Motor neuron (in vitro differentiated cells): ENCODE data around the gene SPEF1. TPM values are rescaled to one million over a fixed set of nuclear protein-coding genes. Genes with fewer than 3 reads are reported as not detected.
A peak's percentile ranks its signal among the peaks of the same experiment; 100 is the strongest.
"Not testable (repeated sequence)": the region's sequence is repeated elsewhere in the genome, so short reads cannot be mapped to it uniquely, and the experiment has no call there.

Experiments
- ATAC-seq, 8 experiments: fragments of 200-7000 bp; cut with Tn5 transposase; replicated peaks in 6 of 8; 2 replicates each; pipeline ENCODE4 v1.8.0; 2021; ENCODE audit warnings: mild to moderate bottlenecking in 8 of 8, moderate library complexity in 8 of 8
- H3K27ac ChIP-seq, 2 donors: fragments of 250-450 bp; sonication (Bioruptor Pico); 2 replicates each; pipeline ENCODE4 v1.9.0; 2021; ENCODE audit warnings: antibody characterized with exemption in 2 of 2, mild to moderate bottlenecking in 2 of 2, moderate library complexity in 1 of 2
- H3K4me1 ChIP-seq, 2 donors: fragments of 250-450 bp; sonication (Bioruptor Pico); replicated peaks in 1 of 2; 2 replicates each; pipeline ENCODE4 v1.6.1; 2021; ENCODE audit warnings: antibody characterized with exemption in 2 of 2, mild to moderate bottlenecking in 2 of 2, moderate library complexity in 1 of 2
- H3K4me3 ChIP-seq, 5 donors: fragments of 250-450 bp; sonication (Bioruptor Pico); 2 replicates each; pipeline ENCODE4 v1.9.0; 2021; ENCODE audit warnings: antibody characterized with exemption in 5 of 5, mild to moderate bottlenecking in 5 of 5, moderate library complexity in 4 of 5
- WGBS, 10 experiments: fragments of 450-650 bp; shearing (Covaris generic); methylation state at CpG; one replicate each; pipeline ENCODE4 v1.0.0; 2022; 5-methylcytosine and 5-hydroxymethylcytosine counted together
- in situ Hi-C, 9 experiments: fragments of 400-800 bp; cut with MboI; loops; one replicate each; pipeline ENCODE4 v1.15.0; 2021; ENCODE audit warnings: low sequenced_read_pairs in 9 of 9, low pct_unique_long_range_greater_than_20kb in 2 of 9; ENCODE audit not compliant: unreplicated experiment in 9 of 9
- total RNA-seq, 8 experiments: library from RNA; unstranded; fragments of 300-600 nt; gene quantifications; 2 replicates each; pipeline versions ENCODE4 v1.2.3 to v1.2.4, GENCODE V29; 2022

SPEF1 gene, protein sequence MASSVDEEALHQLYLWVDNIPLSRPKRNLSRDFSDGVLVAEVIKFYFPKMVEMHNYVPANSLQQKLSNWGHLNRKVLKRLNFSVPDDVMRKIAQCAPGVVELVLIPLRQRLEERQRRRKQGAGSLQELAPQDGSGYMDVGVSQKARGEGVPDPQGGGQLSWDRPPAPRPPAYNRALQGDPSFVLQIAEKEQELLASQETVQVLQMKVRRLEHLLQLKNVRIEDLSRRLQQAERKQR
- 10 to 100 TPM in 1 of 8 experiments, 1 to 10 TPM in 1, under 1 TPM in 5, not detected in 1; 0.15 to 25.5 (median 0.71) TPM for total RNA-seq

- 0 to 100% (median 13%) methylated on average over 1 to 11 of the region's 28 CpGs; no CpG with 5 or more reads in 3 of the 10 experiments for WGBS, 10 experiments
- no peak within 1 kb of the TSS for H3K27ac ChIP-seq
- in situ Hi-C loops = loop anchor here in 2 of 9 experiments (25.0 kb wide), 1 partner anchor 306 kb away; no protein-coding TSS in a partner anchor
These were observed at the start of gene SPEF1 for GRCh38 chr20:3781153-3781910. TSS of gene SPEF1 (minus strand) at chr20:3781448. CDS start at chr20:3781287, 161 bp downstream.

DNA sequence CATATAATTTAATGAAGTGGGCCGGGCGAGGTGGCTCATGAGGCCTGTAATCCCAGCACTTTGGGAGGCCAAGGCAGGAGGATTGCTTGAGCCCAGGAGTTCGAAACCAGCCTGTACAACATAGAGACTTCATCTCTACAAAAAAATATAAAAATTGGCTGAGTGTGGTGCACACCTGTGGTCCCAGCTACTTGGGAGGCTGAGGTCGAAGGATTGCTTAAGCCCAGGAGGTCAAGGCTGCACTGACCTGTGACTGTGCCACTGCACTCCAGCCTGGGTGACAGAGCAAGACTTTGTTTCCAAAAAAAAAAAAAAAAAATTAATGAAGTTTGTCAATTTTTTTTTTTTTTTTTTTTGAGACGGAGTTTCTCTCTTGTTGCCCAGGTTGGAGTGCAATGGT is 48.6 kb upstream of the SPEF1 start:
- H3K4me3 ChIP-seq, H3K4me1 ChIP-seq, in situ Hi-C loops, H3K27ac ChIP-seq, ATAC-seq: not testable (repeated sequence)
- WGBS, 10 experiments = 60 to 100% (median 93%) methylated on average over 1 to 5 of the region's 5 CpGs; no CpG with 5 or more reads in 1 of the 10 experiments

More at GRCh38 chr20:3781153-3781910, at the start of gene SPEF1:
- peak within 1 kb of the TSS; percentile 14 to 45 (median 28) for H3K4me3 ChIP-seq
- ATAC-seq = peak; percentile 48 to 85 (median 78)
- peaks cover 25 to 30% of the 10 kb centered on the region in 2 donors for H3K4me1 ChIP-seq

DNA sequence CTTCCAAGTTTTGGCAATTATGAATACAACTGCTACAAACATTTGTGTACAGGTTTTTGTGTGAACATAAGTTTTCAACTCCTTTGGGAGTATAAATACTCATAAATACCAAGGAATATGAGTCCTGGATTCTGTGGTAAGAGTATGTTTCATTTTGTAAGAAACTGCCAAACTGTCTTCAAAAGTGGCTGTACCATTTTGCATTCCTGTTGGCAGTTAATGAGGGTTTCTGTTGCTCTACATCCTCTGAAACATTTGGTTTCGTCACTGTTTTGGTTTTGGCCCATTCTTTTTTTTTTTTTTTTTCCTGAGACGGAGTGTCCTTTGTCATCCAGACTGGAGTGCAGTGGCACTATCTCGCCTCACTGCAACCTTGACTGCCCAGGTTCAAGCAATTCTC is 47.5 kb upstream of the SPEF1 start:
- WGBS, 10 experiments = 65 to 100% (median 98%) methylated on average over 1 to 3 of the region's 3 CpGs; no CpG with 5 or more reads in 2 of the 10 experiments
- ATAC-seq = no peak
- H3K4me1 ChIP-seq = no peaks in the 10 kb centered on the region
- H3K27ac ChIP-seq = no peak overlapping the region
- in situ Hi-C loops = no loop called here
- no peak overlapping the region for H3K4me3 ChIP-seq

DNA sequence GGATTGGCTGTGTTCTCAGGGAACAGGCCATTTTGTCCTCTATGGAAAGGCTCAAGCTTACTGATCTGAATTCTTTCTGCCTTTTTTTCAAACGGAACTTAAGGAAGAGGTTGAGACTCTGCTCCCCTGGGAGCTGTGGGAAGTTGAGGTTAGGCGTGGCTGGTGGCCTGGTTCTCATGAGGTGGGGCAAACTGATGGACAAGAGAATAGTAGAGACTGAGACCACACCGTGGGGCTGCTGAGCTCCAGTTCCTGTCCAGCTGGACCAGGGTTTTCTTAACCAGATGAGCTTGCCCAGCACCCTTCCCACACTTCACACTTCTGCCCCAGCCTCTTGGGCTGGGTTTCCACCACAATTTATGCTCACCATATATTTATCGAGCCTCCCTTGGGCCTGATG is 45.2 kb upstream of the SPEF1 start:
- Histone ChIP-seq H3K4me1 (peaks cover 2% of the 10 kb centered on the region in 2 donors), H3K4me3 (no peak overlapping the region), H3K27ac (no peak overlapping the region)
- no peak for ATAC-seq
- WGBS, 10 experiments = 0 to 83% (median 68%) methylated on average over 1 to 4 of the region's 4 CpGs; no CpG with 5 or more reads in 3 of the 10 experiments
- in situ Hi-C loops = no loop called here

GRCh38 chr20:3825526-3825925 is 44.3 kb upstream of the SPEF1 start:
- ATAC-seq = no peak
- in situ Hi-C loops = no loop called here
- 60 to 100% (median 80%) methylated on average over 1 of the region's 7 CpGs; no CpG with 5 or more reads in 7 of the 10 experiments for WGBS, 10 experiments
- Histone ChIP-seq H3K4me3 (no peak overlapping the region), H3K4me1 (peaks cover 5% of the 10 kb centered on the region in 2 donors), H3K27ac (no peak overlapping the region)

DNA sequence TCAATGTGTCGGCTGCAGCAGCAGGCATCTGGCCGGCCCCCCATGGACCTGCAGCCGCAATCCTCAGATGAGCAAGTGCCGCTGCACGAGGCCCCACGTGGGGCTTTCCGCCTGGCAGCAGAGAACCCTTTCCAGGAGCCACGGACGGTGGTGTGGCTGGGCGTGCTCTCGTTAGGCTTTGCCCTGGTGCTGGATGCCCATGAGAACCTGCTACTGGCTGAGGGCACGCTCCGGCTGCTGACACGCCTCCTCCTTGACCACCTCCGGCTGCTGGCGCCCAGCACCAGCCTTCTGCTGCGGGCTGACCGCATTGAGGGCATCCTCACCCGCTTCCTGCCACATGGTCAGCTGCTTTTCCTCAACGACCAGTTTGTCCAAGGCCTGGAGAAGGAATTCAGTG is 42.6 kb upstream of the SPEF1 start:
- no peak for ATAC-seq
- no peak overlapping the region for H3K27ac ChIP-seq
- H3K4me3 ChIP-seq = no peak overlapping the region
- in situ Hi-C loops = no loop called here
- WGBS, 10 experiments = 60 to 88% (median 69%) methylated on average over 1 to 12 of the region's 20 CpGs; no CpG with 5 or more reads in 7 of the 10 experiments
- peaks cover 11% of the 10 kb centered on the region in 2 donors for H3K4me1 ChIP-seq

GRCh38 chr20:3821996-3822395 is 40.7 kb upstream of the SPEF1 start:
- Histone ChIP-seq H3K27ac (no peak overlapping the region), H3K4me3 (no peak overlapping the region), H3K4me1 (peaks cover 11 to 15% of the 10 kb centered on the region in 2 donors)
- in situ Hi-C loops = no loop called here
- ATAC-seq = no peak
- WGBS, 10 experiments = 48 to 94% (median 88%) methylated on average over 1 to 9 of the region's 14 CpGs; no CpG with 5 or more reads in 2 of the 10 experiments

DNA sequence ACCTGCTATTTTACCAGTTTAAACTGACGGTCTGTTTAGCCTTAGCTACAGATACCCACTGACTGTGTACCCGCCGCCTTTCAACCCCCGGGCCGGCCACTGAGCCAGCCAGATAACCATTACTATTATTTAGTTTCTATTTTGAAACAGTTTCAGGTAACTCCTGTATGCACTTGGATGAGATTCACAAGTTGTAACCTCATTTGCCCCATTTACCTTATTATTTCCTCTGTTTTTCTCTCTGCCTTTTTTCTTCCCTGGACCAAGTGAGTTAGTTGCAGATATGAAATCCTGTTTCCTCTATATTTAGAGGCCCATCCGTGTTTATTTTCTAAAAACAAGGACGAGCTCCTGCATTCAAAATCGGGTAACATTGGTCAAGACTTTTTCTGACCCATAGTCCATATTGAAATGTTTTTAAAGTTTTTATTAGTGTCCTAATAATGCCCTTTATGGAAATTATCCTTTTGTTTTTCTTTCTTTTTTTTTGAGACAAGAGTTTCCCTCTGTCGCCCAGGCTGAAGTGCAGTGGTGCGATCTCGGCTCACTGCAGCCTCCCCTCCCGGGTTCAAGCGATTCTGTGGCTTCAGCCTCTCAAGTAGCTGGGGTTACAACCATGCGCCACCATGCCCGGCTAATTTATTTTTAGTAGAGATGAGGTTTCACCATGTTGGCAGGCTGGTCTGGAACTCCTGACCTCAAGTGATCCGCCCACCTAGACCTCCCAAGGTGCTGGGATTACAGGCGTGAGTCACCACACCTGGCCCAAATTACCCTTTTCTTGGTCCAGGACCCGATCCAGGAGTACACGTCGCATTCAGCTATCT is 39.9 kb upstream of the SPEF1 start:
- 20 to 72% (median 33%) methylated on average over 3 to 18 of the region's 20 CpGs for WGBS, 10 experiments
- Histone ChIP-seq H3K27ac (peak overlapping the region; percentile 99 to 100), H3K4me1 (peaks cover 11 to 15% of the 10 kb centered on the region in 2 donors), H3K4me3 (peak overlapping the region; percentile 60 to 93 (median 74))
- no peak for ATAC-seq
- in situ Hi-C loops = no loop called here

GRCh38 chr20:3820048-3820900 is 39.0 kb upstream of the SPEF1 start, which contains the start of gene AP5S1:
TSS of gene AP5S1 (plus strand) at chr20:3820547. CDS start at chr20:3822118, 1,571 bp downstream.
- peak within 1 kb of the TSS; percentile 99 to 100 for H3K27ac ChIP-seq
- in situ Hi-C loops = no loop called here
- peak; percentile 82 to 91 (median 88) for ATAC-seq
- 0 to 4% (median 0%) methylated on average over 1 to 17 of the region's 96 CpGs; no CpG with 5 or more reads in 2 of the 10 experiments for WGBS, 10 experiments
- peak within 1 kb of the TSS; percentile 60 to 93 (median 74) for H3K4me3 ChIP-seq
- peaks cover 11 to 15% of the 10 kb centered on the region in 2 donors for H3K4me1 ChIP-seq

GRCh38 chr20:3819411-3820047 is 38.3 kb upstream of the SPEF1 start:
- in situ Hi-C loops = no loop called here
- 40 to 82% (median 69%) methylated on average over 1 to 14 of the region's 20 CpGs for WGBS, 10 experiments
- H3K27ac ChIP-seq = peak overlapping the region; percentile 99 to 100
- ATAC-seq = no peak
- peak overlapping the region; percentile 60 to 93 (median 74) for H3K4me3 ChIP-seq
- peaks cover 11 to 15% of the 10 kb centered on the region in 2 donors for H3K4me1 ChIP-seq
